GM12878 (cell line): ENCODE results near the gene CARM1. TPM values are rescaled to one million over a fixed set of nuclear protein-coding genes. Genes with fewer than 3 reads are reported as not detected.
A peak's percentile ranks its signal among the peaks of the same experiment; 100 is the strongest.

ENCODE experiments used
- ATAC-seq: fragments of 200-7000 bp; cut with Tn5 transposase; 3 replicates; pipeline ENCODE4 v1.9.1; 2020; ENCODE audit warnings: mild to moderate bottlenecking, moderate library complexity
- BruUV-seq: library from RNA; stranded (reverse); fragments of 400-500 nt; replicated peaks from 2 replicates; lab custom pipeline; 2021; lab: Mats Ljungman, UMichigan
- CTCF ChIA-PET: fragments of 300-600 bp; sonication (Branson Sonifier 250); formaldehyde crosslinking; extraction: SDS; loops from one replicate; lab custom pipeline; 2021; ENCODE audit warnings: inconsistent platforms; lab: Yijun Ruan, JAX
- POLR2A ChIA-PET: fragments of 350-600 bp; formaldehyde crosslinking; extraction: SDS; loops from one replicate; lab custom pipeline; 2021; ENCODE audit warnings: inconsistent platforms; lab: Charles Lee
- RAD21 ChIA-PET: fragments of 300-600 bp; sonication (Branson Sonifier 250); formaldehyde crosslinking; loops from one replicate; lab custom pipeline; 2023; ENCODE audit warnings: antibody characterized with exemption; ENCODE audit not compliant: unreplicated experiment; lab: Charles Lee
- SMC1A ChIA-PET: fragments of 300-600 bp; sonication (Branson Sonifier 250); formaldehyde crosslinking; loops from one replicate; lab custom pipeline; 2023; ENCODE audit not compliant: unreplicated experiment, uncharacterized antibody; lab: Charles Lee
- DNase-seq: peaks from one replicate; pipeline ENCODE4 v3.0.0-alpha.2; 2011; ENCODE audit warnings: low read depth, low spot score
- FAIRE-seq: peaks from 3 replicates; lab custom pipeline; 2011; peaks lifted over from hg19 to GRCh38; lab: Jason Lieb, UNC
- H2AFZ ChIP-seq: 2 replicates; pipeline ENCODE4 v1.6.0; 2011; ENCODE audit warnings: low read depth, low read length, control low read depth; ENCODE audit not compliant: control insufficient read depth
- H3K27ac ChIP-seq: 2 replicates; pipeline ENCODE4 v1.5.1; 2011; ENCODE audit warnings: control low read depth; ENCODE audit not compliant: control insufficient read depth, insufficient read depth
- H3K27me3 ChIP-seq, 2 experiments: replicated peaks in 1 of 2; 2 replicates each; pipeline versions ENCODE4 v1.6.0 to v1.6.1; 2011; ENCODE audit warnings: low read length in 1 of 2; ENCODE audit not compliant: control insufficient read depth in 2 of 2, insufficient read depth in 2 of 2
- H3K36me3 ChIP-seq, 2 experiments: 2 replicates each; pipeline ENCODE4 v1.5.1; 2011; ENCODE audit warnings: low read length in 1 of 2; ENCODE audit not compliant: control insufficient read depth in 2 of 2, insufficient read depth in 2 of 2
- H3K4me1 ChIP-seq: 2 replicates; pipeline ENCODE4 v1.6.1; 2011; ENCODE audit warnings: mild to moderate bottlenecking, low read length, moderate library complexity, mixed read lengths; ENCODE audit not compliant: control insufficient read depth, insufficient read depth
- H3K4me2 ChIP-seq: 2 replicates; pipeline ENCODE4 v1.6.0; 2011; ENCODE audit warnings: control low read depth; ENCODE audit not compliant: control insufficient read depth, insufficient read depth
- H3K4me3 ChIP-seq: fragments of 200-600 bp; sonication (generic); 2 replicates; pipeline ENCODE4 v1.5.1; 2016
- H3K79me2 ChIP-seq: 2 replicates; pipeline ENCODE4 v1.6.0; 2011; ENCODE audit warnings: low read length; ENCODE audit not compliant: control insufficient read depth, insufficient read depth
- H3K9ac ChIP-seq: 2 replicates; pipeline ENCODE4 v1.8.0; 2011; ENCODE audit warnings: low read length, control low read depth, mixed read lengths; ENCODE audit not compliant: control insufficient read depth, insufficient read depth
- H3K9me3 ChIP-seq: replicated peaks from 3 replicates; pipeline ENCODE4 v1.5.1; 2011; ENCODE audit warnings: mild to moderate bottlenecking, low read length; ENCODE audit not compliant: control insufficient read depth, insufficient read depth
- H4K20me1 ChIP-seq: 2 replicates; pipeline ENCODE4 v1.6.0; 2011; ENCODE audit not compliant: control insufficient read depth, insufficient read depth
- EGR1 ChIP-seq, 2 experiments: IDR thresholded peaks; 1 replicate in 1 of 2; 2 replicates in 1 of 2; pipeline ENCODE4 v1.6.1; 2011 to 2012; ENCODE audit warnings: low read depth in 2 of 2, low read length in 2 of 2, borderline replicate concordance in 1 of 2, mild to moderate bottlenecking in 1 of 2, moderate library complexity in 1 of 2
- EZH2 ChIP-seq: IDR thresholded peaks from 2 replicates; pipeline ENCODE4 v1.6.1; 2012; ENCODE audit warnings: low read depth, mild to moderate bottlenecking, control low read depth, inconsistent platforms, low read length, borderline replicate concordance; ENCODE audit not compliant: control insufficient read depth
- MEF2B ChIP-seq: fragments of 450-650 bp; IDR thresholded peaks from 2 replicates; pipeline ENCODE4 v1.6.1; 2018; ENCODE audit warnings: mild to moderate bottlenecking, moderate library complexity; ENCODE audit not compliant: partially characterized antibody, poor library complexity, severe bottlenecking
- MYC ChIP-seq: IDR thresholded peaks from 2 replicates; pipeline ENCODE4 v1.6.1; 2011; ENCODE audit warnings: mild to moderate bottlenecking, low read length, moderate library complexity, inconsistent platforms; ENCODE audit not compliant: insufficient read depth, insufficient replicate concordance, insufficient read length, severe bottlenecking
- NBN ChIP-seq: fragments of 450-650 bp; IDR thresholded peaks from 2 replicates; pipeline ENCODE4 v1.6.1; 2016
- PML ChIP-seq: IDR thresholded peaks from 2 replicates; pipeline ENCODE4 v1.6.1; 2012; ENCODE audit warnings: low read length, inconsistent platforms
- RB1 ChIP-seq: fragments of 450-650 bp; formaldehyde crosslinking; IDR thresholded peaks from 2 replicates; pipeline ENCODE4 v1.6.1; 2017; ENCODE audit warnings: mild to moderate bottlenecking, borderline replicate concordance
- SMAD1 ChIP-seq: fragments of 450-650 bp; IDR thresholded peaks from 2 replicates; pipeline ENCODE4 v1.6.1; 2018; ENCODE audit warnings: mild to moderate bottlenecking, low read depth; ENCODE audit not compliant: partially characterized antibody
- SMARCA5 ChIP-seq: fragments of 450-650 bp; IDR thresholded peaks from 2 replicates; pipeline ENCODE4 v1.6.1; 2017; ENCODE audit warnings: mild to moderate bottlenecking
- YY1 ChIP-seq: IDR thresholded peaks from 2 replicates; pipeline ENCODE4 v1.6.1; 2011; ENCODE audit warnings: low read depth, mild to moderate bottlenecking, low read length
- WGBS: methylation state at CpG from one replicate; pipeline ENCODE4 v1.1.6; 2016; ENCODE audit warnings: low lambda C conversion rate; ENCODE audit not compliant: insufficient replicate concordance, insufficient coverage; ENCODE audit errors: missing lambda C conversion rate; 5-methylcytosine and 5-hydroxymethylcytosine counted together
- in situ Hi-C: fragments of 300-500 bp; cut with MboI; formaldehyde crosslinking; loops from 9 replicates; pipeline ENCODE4 v1.14.3; 2018; ENCODE audit warnings: mixed read lengths
- intact Hi-C: fragments of 100-400 bp; cut with micrococcal nuclease; formaldehyde crosslinking; loops from one replicate; pipeline ENCODE4 v1.14.2; 2022; ENCODE audit not compliant: unreplicated experiment
- polyA plus RNA-seq, 11 experiments: library from polyadenylated mRNA; depleted of rRNA in 4 of 11; unstranded in 6 of 11; stranded (reverse) in 5 of 11; fragments of >200 nt; fragmentation: Nextera tagmentation in 4 of 11; fragmentation: Illumina TruSeq in 1 of 11; extraction: Ambion mirVana in 4 of 11; extraction: Trizol in 1 of 11; gene quantifications; 1 replicate in 1 of 11; 2 replicates in 10 of 11; pipeline versions ENCODE4 v1.2.1 to v1.2.3, GENCODE V29; 2011 to 2016; ENCODE audit warnings: inconsistent platforms in 2 of 11, missing spikeins in 2 of 11, low read depth in 1 of 11
- total RNA-seq, 4 experiments: library from RNA; depleted of rRNA in 3 of 4; stranded (reverse); fragments of >200 nt in 3 of 4; fragmentation: Illumina TruSeq in 1 of 4; extraction: Trizol in 1 of 4; gene quantifications; 2 replicates each; pipeline versions ENCODE4 v1.2.1 to v1.2.3, GENCODE V29; 2013 to 2021
- TF ChIP-seq, protein P1 (sequence below): fragments of 450-650 bp; IDR thresholded peaks from 2 replicates; pipeline ENCODE4 v1.6.1; 2016; ENCODE audit warnings: mild to moderate bottlenecking

Gene CARM1
- total and polyA plus RNA-seq, 10 of the 15 experiments (the other 5 are each of a cell fraction or from before 2014, with no cell fraction given): 0.45 to 116 (median 39.7) TPM

DNA sequence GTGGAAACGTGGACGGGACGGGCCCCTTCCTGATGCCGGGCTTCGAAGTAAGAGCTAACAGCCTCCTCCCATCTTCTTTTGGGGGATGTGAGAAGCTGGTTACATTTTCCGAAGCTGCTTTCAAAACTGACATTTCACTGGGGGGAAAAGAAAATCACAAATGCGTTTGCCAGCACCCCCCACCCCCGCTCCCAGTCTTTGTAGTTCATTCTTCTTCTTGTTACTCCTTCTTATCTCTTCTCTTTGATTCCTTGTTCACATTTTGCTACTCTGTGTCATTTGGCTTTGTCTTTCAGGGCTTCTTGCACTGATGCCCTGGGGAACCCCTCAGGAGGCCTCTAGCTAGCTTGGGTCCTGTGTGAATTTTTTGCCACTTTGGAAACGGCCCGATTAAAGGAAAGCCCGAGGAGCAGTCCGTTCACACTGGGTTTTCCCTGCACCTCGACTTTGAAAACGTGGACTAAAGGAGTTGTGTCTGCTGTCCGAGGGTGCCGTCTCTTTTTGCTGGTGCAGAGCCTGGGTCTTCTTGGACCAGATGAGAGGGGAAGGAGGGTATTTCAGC lies 1.3 kb downstream of the CARM1 start:
- intact Hi-C loops: loop anchor here (10.0 kb wide), 1 partner anchor 692 kb away; no protein-coding TSS in a partner anchor
- POLR2A ChIA-PET: interaction anchor here (0.5 to 1.7 kb wide), 15 partner anchors 9 to 474 kb away, joined by 3 to 11 read pairs (median 4); partner anchors contain the start of genes CCDC159, LDLR and TMEM205
- DNase-seq (no peak), FAIRE-seq (no peak), ATAC-seq (no peak)
- Histone ChIP-seq H3K36me3 (no peaks in the 10 kb centered on the region), H3K79me2 (peaks cover 53% of the 10 kb centered on the region), H3K4me1 (peaks cover 48% of the 10 kb centered on the region), H3K27me3 (no peaks in the 10 kb centered on the region), H2AFZ (peak overlapping the region; percentile 22), H3K9ac (peak overlapping the region; percentile 78), H4K20me1 (no peaks in the 10 kb centered on the region), H3K9me3 (no peaks in the 10 kb centered on the region), H3K27ac (peak overlapping the region; percentile 90), H3K4me2 (peak overlapping the region; percentile 96), H3K4me3 (peak overlapping the region; percentile 68)
- SMC1A ChIA-PET: interaction anchor here (0.7 to 4.5 kb wide), 14 partner anchors 8 to 155 kb away, joined by 3 to 28 read pairs (median 6); partner anchors contain the start of genes DNM2 and TMED1
- in situ Hi-C loops: no loop called here
- TF ChIP-seq SMARCA5 (0 out of 2 replicates have a peak, but pooled peaks have one; percentile 5), NBN (peak; percentile 20; the same call in 1 of the 2 replicates), EZH2 (no peak), EGR1 (IDR thresholded peaks at IDR 0.05; ENCODE audit: borderline replicate concordance in 1 of 2, low read depth in 2 of 2, low read length in 2 of 2) (peak in 1 of 2 experiments; percentile 6; a peak in 1 of 3 replicates), MEF2B (peak; percentile 53), RB1 (peak; percentile 24; the same call in 1 of the 2 replicates), PML (0 out of 2 replicates have a peak, but pooled peaks have one; percentile 34), MYC (peak; percentile 6), SMAD1 (no peak), YY1 (peak; percentile 25; the same call in 1 of the 2 replicates)
- TF ChIP-seq, protein P1, sequence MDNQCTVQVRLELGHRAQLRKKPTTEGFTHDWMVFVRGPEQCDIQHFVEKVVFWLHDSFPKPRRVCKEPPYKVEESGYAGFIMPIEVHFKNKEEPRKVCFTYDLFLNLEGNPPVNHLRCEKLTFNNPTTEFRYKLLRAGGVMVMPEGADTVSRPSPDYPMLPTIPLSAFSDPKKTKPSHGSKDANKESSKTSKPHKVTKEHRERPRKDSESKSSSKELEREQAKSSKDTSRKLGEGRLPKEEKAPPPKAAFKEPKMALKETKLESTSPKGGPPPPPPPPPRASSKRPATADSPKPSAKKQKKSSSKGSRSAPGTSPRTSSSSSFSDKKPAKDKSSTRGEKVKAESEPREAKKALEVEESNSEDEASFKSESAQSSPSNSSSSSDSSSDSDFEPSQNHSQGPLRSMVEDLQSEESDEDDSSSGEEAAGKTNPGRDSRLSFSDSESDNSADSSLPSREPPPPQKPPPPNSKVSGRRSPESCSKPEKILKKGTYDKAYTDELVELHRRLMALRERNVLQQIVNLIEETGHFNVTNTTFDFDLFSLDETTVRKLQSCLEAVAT: no peak
- BruUV-seq: TSS peak; percentile 66
- CTCF ChIA-PET: interaction anchor here (0.5 to 3.9 kb wide), 21 partner anchors 8 to 785 kb away, joined by 3 to 24 read pairs (median 4); partner anchors contain the start of genes LDLR, SPC24 and TMED1
- RAD21 ChIA-PET: interaction anchor here (1.0 to 4.4 kb wide), 10 partner anchors 15 to 218 kb away, joined by 3 to 42 read pairs (median 5); partner anchors contain the start of genes DNM2, LDLR, TIMM29 and TMED1
- under 1% methylated on average over 16 of the region's 16 CpGs for WGBS
